GM08714 (cell line): Measurements from ENCODE around the gene GAB2.
"Not testable (repeated sequence)": the region's sequence is repeated elsewhere in the genome, so short reads cannot be mapped to it uniquely, and the experiment has no call there.

Experiments used
- H3K4me3 ChIP-seq: fragments of 200-500 bp; sonication (Bioruptor generic); 2 replicates; pipeline ENCODE4 v1.5.1; 2014; ENCODE audit warnings: mild to moderate bottlenecking, low read length, inconsistent platforms
- ZNF274 ChIP-seq: IDR thresholded peaks from 2 replicates; pipeline ENCODE4 v1.6.1; 2012; ENCODE audit warnings: mild to moderate bottlenecking, low read depth, low read length

The GAB2 gene

GRCh38 chr11:78255919-78256318 lies 161.7 kb downstream of the GAB2 start:
- H3K4me3 ChIP-seq, result no peak overlapping the region
- no peak for TF ChIP-seq ZNF274

- no peak for TF ChIP-seq ZNF274
- no peak overlapping the region for H3K4me3 ChIP-seq
Observed at GRCh38 chr11:78254268-78254667, 163.4 kb downstream of the GAB2 start.

GRCh38 chr11:78253797-78254196 lies 163.8 kb downstream of the GAB2 start:
- no peak for TF ChIP-seq ZNF274
- H3K4me3 ChIP-seq, result no peak overlapping the region

- H3K4me3 ChIP-seq, result no peak overlapping the region
- TF ChIP-seq ZNF274, result no peak
Observed at GRCh38 chr11:78251083-78251775, 166.4 kb downstream of the GAB2 start.

- no peak overlapping the region for H3K4me3 ChIP-seq
- no peak for TF ChIP-seq ZNF274
Observed at GRCh38 chr11:78250099-78250498, 167.5 kb downstream of the GAB2 start.

- no peak overlapping the region for H3K4me3 ChIP-seq
- TF ChIP-seq ZNF274, result no peak
Observed at GRCh38 chr11:78248903-78249302, 168.7 kb downstream of the GAB2 start.

- no peak overlapping the region for H3K4me3 ChIP-seq
- TF ChIP-seq ZNF274, result no peak
Observed at GRCh38 chr11:78248191-78248590, 169.4 kb downstream of the GAB2 start.

GRCh38 chr11:78244546-78245255 lies 172.9 kb downstream of the GAB2 start:
- no peak for TF ChIP-seq ZNF274
- H3K4me3 ChIP-seq, result no peak overlapping the region

- H3K4me3 ChIP-seq, result no peak overlapping the region
- TF ChIP-seq ZNF274, result no peak
Observed at GRCh38 chr11:78244080-78244479, 173.5 kb downstream of the GAB2 start.

GRCh38 chr11:78241475-78241874 lies 176.1 kb downstream of the GAB2 start:
- no peak for TF ChIP-seq ZNF274

GRCh38 chr11:78239781-78240180 lies 177.8 kb downstream of the GAB2 start:
- TF ChIP-seq ZNF274, result no peak

More at GRCh38 chr11:78241475-78241874, 176.1 kb downstream of the GAB2 start:
- no peak overlapping the region for H3K4me3 ChIP-seq

GRCh38 chr11:78237293-78238046 lies 180.2 kb downstream of the GAB2 start:
- TF ChIP-seq ZNF274, result no peak
- H3K4me3 ChIP-seq, result no peak overlapping the region

More at GRCh38 chr11:78239781-78240180, 177.8 kb downstream of the GAB2 start:
- H3K4me3 ChIP-seq, result no peak overlapping the region

- no peak overlapping the region for H3K4me3 ChIP-seq
- TF ChIP-seq ZNF274, result no peak
Observed at GRCh38 chr11:78234006-78234405, 183.6 kb downstream of the GAB2 start.

- H3K4me3 ChIP-seq, result not testable (repeated sequence)
Observed at GRCh38 chr11:78233046-78233445, 184.6 kb downstream of the GAB2 start.
